Upper lobe of left lung (tissue), 6 donors: ENCODE measurements around the gene SARNP. TPM values are rescaled to one million over a fixed set of nuclear protein-coding genes. Genes with fewer than 3 reads are reported as not detected.
"Not testable (repeated sequence)": the region's sequence is repeated elsewhere in the genome, so short reads cannot be mapped to it uniquely, and the experiment has no call there.

ENCODE experiments used
- ATAC-seq, 2 donors: fragments of 200-7000 bp; cut with Tn5 transposase; one replicate each; pipeline ENCODE4 v1.9.1; 2022; ENCODE audit warnings: mild to moderate bottlenecking in 2 of 2, moderate library complexity in 2 of 2; ENCODE audit not compliant: low FRiP score in 2 of 2
- DNase-seq, 2 donors: peaks; one replicate each; pipeline ENCODE4 v3.0.0-alpha.2; 2019 to 2020
- H3K27ac ChIP-seq, 4 donors: fragments of 200-600 bp; sonication (generic); one replicate each; pipeline ENCODE4 v1.5.1; 2016 to 2019
- H3K27me3 ChIP-seq, 4 donors: fragments of 200-600 bp; sonication (generic); one replicate each; pipeline ENCODE4 v1.5.1; 2017 to 2019
- H3K36me3 ChIP-seq, 4 donors: fragments of 200-600 bp; sonication (generic); one replicate each; pipeline ENCODE4 v1.5.1; 2016 to 2019
- H3K4me1 ChIP-seq, 4 donors: fragments of 200-600 bp; sonication (generic); one replicate each; pipeline ENCODE4 v1.5.1; 2018 to 2019
- H3K4me3 ChIP-seq, 4 donors: fragments of 200-600 bp; sonication (generic); one replicate each; pipeline ENCODE4 v1.5.1; 2017 to 2019; ENCODE audit warnings: mild to moderate bottlenecking in 2 of 4, moderate library complexity in 1 of 4
- H3K9me3 ChIP-seq, 4 donors: fragments of 200-600 bp; sonication (generic); one replicate each; pipeline ENCODE4 v1.5.1; 2018 to 2019
- EP300 ChIP-seq, 4 donors: sonication (generic); formaldehyde crosslinking; IDR thresholded peaks; one replicate each; pipeline ENCODE4 v1.5.1; 2017; ENCODE audit warnings: antibody characterized with exemption in 4 of 4, control low read depth in 2 of 4
- POLR2A ChIP-seq, 4 donors: fragments of 450-650 bp; IDR thresholded peaks; one replicate each; pipeline ENCODE4 v1.5.1; 2016 to 2017; ENCODE audit warnings: antibody characterized with exemption in 4 of 4, mild to moderate bottlenecking in 2 of 4
- POLR2AphosphoS5 ChIP-seq, 2 donors: sonication (generic); formaldehyde crosslinking; IDR thresholded peaks; one replicate each; pipeline ENCODE4 v1.5.1; 2017; ENCODE audit warnings: antibody characterized with exemption in 2 of 2
- WGBS, 2 donors: methylation state at CpG; one replicate each; pipeline ENCODE4 v1.1.5; 2017 to 2018; 5-methylcytosine and 5-hydroxymethylcytosine counted together
- total RNA-seq, 6 donors: library from RNA; depleted of rRNA in 4 of 6; stranded (reverse); fragments of >200 nt in 4 of 6; gene quantifications; one replicate each; pipeline versions ENCODE4 v1.1.0 to v1.2.1, GENCODE V29; 2016 to 2021
- TF ChIP-seq, protein P1 (sequence below), 6 experiments: fragments of 450-650 bp in 4 of 6; fragments of 200-600 bp in 2 of 6; sonication (generic) in 2 of 6; IDR thresholded peaks; one replicate each; pipeline ENCODE4 v1.5.1; 2016 to 2019; ENCODE audit warnings: antibody characterized with exemption in 6 of 6
- donor health status: DM: no; HTN: no; CAD: no; lungs with moderate emphysema.
- donor health status: DM: no; HTN: yes; CAD: no; lungs with severe emphysema.

The SARNP gene
- total RNA-seq, 6 donors from 2014 or later = 39.1 to 69.3 (median 54.9) TPM

DNA sequence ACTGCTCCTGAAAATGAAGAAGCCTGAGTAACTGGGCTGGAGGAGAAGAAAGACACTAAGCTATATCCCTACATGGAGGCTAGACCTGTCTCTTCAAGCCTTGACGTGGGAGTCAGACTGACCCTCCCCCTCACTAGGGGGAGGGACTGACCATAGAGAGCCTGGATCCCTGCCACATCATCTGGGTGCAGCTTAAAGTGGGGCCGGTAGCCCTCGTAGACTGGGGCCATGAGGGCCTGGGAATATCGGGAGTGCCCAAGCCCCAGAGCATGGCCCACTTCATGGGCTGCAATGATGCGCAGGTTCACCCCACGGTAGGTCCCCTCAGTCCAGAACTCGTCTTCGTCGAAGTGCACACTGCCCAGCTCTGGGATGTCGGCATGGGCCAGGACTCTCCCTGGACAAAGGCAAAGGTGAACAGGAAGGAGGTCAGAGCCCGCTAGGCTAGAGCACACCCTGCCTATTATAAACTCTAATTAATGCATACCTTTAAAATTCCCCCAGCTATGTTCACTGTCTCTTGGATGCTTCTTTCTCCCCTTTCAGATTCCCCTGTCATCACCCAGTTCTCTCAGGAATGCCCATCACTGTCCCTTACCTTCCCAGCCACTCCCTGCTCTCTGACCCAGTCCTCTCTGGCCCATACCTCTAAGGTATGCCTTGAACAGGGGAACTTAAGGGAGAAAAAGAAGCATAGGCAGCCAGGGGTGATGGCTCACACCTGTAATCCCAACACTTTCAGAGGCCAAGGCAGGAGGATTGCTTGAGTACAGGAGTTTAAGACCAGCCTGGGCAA lies 22.0 kb upstream of the SARNP start:
- WGBS, 2 donors = 81 to 88% methylated on average over 6 to 11 of the region's 11 CpGs
- DNase-seq (no peak), ATAC-seq (peak in 1 of 2 donors; percentile 1)
- no peak for TF ChIP-seq POLR2AphosphoS5 (IDR thresholded peaks at IDR 0.05)
- TF ChIP-seq, protein P1, sequence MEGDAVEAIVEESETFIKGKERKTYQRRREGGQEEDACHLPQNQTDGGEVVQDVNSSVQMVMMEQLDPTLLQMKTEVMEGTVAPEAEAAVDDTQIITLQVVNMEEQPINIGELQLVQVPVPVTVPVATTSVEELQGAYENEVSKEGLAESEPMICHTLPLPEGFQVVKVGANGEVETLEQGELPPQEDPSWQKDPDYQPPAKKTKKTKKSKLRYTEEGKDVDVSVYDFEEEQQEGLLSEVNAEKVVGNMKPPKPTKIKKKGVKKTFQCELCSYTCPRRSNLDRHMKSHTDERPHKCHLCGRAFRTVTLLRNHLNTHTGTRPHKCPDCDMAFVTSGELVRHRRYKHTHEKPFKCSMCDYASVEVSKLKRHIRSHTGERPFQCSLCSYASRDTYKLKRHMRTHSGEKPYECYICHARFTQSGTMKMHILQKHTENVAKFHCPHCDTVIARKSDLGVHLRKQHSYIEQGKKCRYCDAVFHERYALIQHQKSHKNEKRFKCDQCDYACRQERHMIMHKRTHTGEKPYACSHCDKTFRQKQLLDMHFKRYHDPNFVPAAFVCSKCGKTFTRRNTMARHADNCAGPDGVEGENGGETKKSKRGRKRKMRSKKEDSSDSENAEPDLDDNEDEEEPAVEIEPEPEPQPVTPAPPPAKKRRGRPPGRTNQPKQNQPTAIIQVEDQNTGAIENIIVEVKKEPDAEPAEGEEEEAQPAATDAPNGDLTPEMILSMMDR (IDR thresholded peaks at IDR 0.05) = no peak
- no peak for TF ChIP-seq EP300 (IDR thresholded peaks at IDR 0.05)
- TF ChIP-seq POLR2A (IDR thresholded peaks at IDR 0.05) = no peak
- Histone ChIP-seq H3K9me3 (no peaks in the 10 kb centered on the region), H3K4me3 (peak overlapping the region in 1 of 4 donors; percentile 6), H3K27ac (no peak overlapping the region), H3K4me1 (peaks cover 0 to 4% (median 0%) of the 10 kb centered on the region in 4 donors), H3K27me3 (no peaks in the 10 kb centered on the region), H3K36me3 (peaks cover 0 to 16% (median 7%) of the 10 kb centered on the region in 4 donors)

DNA sequence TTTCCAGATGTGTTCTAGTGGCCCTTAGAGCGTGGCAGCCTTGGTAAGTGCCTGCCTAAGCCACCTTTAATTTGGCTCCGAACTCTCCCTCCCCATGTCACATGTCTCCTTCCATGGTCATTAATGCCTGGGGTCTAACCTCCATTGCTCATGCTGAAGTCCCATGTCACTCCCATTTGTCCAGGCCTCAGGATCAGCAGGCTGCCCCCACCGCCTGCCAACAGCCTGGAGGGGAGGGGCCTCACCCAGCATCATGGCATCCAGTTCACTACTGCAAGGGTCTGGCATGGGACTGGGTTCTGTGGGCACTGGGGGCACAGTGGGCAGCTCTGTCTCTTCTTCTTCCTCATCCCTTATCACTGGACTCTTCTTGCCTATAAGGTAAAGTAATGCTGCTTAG lies 20.8 kb upstream of the SARNP start:
- DNase-seq (no peak), ATAC-seq (no peak)
- peaks cover 0 to 4% (median 0%) of the 10 kb centered on the region in 4 donors for H3K4me1 ChIP-seq
- H3K36me3 ChIP-seq = peaks cover 0 to 17% (median 7%) of the 10 kb centered on the region in 4 donors
- no peaks in the 10 kb centered on the region for H3K27me3 ChIP-seq
- 86 to 97% methylated on average over 3 of the region's 3 CpGs for WGBS, 2 donors
- H3K27ac ChIP-seq = no peak overlapping the region
- no peak overlapping the region for H3K4me3 ChIP-seq
- no peaks in the 10 kb centered on the region for H3K9me3 ChIP-seq
- TF ChIP-seq EP300 (IDR thresholded peaks at IDR 0.05) = no peak
- TF ChIP-seq POLR2A (IDR thresholded peaks at IDR 0.05) = no peak
- TF ChIP-seq POLR2AphosphoS5 (IDR thresholded peaks at IDR 0.05) = no peak
- TF ChIP-seq, protein P1 (IDR thresholded peaks at IDR 0.05) = no peak

DNA sequence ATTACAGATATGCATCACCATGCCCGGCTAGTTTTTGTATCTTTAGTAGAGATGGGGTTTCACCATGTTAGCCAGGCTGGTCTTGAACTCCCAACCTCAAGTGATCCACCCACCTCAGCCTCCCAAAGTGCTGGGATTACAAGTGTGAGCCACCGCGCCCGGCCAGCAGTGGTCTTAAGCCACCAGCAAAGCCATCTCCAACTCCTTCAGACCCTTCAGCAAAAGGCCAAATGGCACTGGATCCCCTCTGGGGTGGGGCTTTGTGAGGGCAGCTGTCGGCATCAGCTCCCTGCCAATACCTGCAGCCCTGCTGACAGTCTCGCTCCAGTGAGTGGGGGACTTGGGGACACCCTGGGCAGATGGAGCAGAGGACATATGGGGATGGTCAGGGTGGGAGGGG lies 16.9 kb upstream of the SARNP start:
- not testable (repeated sequence) for H3K9me3 ChIP-seq, H3K27ac ChIP-seq, H3K27me3 ChIP-seq, H3K4me3 ChIP-seq
- WGBS, 2 donors = 83 to 95% methylated on average over 4 to 5 of the region's 6 CpGs
- DNase-seq (peak in 1 of 2 donors; percentile 61), ATAC-seq (peak in 1 of 2 donors; percentile 1)
- H3K4me1 ChIP-seq = peaks cover 8 to 15% (median 14%) of the 10 kb centered on the region in 4 donors
- peaks cover 0 to 17% (median 7%) of the 10 kb centered on the region in 4 donors for H3K36me3 ChIP-seq

DNA sequence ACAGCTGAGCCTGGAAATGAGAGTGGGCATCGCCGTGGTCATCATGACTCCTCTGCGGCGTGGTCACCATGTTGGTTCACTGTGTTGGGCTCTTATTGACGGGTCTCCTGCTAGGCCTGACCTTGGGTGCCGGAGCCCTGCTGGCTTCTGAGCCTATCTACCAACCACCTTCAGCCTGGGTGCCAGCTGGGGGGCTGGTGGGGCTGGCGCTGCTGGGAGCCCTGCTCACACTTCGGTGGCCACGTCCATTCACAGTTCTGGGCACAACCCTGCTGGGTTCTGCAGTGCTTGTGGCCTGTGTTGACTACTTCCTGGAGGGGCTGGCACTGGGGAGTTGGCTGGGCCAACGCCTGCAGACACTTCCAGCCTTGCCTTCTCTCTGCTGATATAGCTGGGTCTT lies 15.5 kb upstream of the SARNP start:
- peaks cover 18 to 25% (median 23%) of the 10 kb centered on the region in 4 donors for H3K4me1 ChIP-seq
- ATAC-seq (no peak), DNase-seq (peak in 1 of 2 donors; percentile 74)
- no peaks in the 10 kb centered on the region for H3K27me3 ChIP-seq
- peaks cover 0 to 15% (median 7%) of the 10 kb centered on the region in 4 donors for H3K36me3 ChIP-seq
- no peak overlapping the region for H3K4me3 ChIP-seq
- H3K9me3 ChIP-seq = no peaks in the 10 kb centered on the region
- TF ChIP-seq POLR2AphosphoS5 (IDR thresholded peaks at IDR 0.05) (no peak), POLR2A (IDR thresholded peaks at IDR 0.05) (no peak), EP300 (IDR thresholded peaks at IDR 0.05) (no peak)
- TF ChIP-seq, protein P1 (IDR thresholded peaks at IDR 0.05) = no peak
- WGBS, 2 donors = 89 to 90% methylated on average over 3 to 10 of the region's 10 CpGs
- no peak overlapping the region for H3K27ac ChIP-seq

DNA sequence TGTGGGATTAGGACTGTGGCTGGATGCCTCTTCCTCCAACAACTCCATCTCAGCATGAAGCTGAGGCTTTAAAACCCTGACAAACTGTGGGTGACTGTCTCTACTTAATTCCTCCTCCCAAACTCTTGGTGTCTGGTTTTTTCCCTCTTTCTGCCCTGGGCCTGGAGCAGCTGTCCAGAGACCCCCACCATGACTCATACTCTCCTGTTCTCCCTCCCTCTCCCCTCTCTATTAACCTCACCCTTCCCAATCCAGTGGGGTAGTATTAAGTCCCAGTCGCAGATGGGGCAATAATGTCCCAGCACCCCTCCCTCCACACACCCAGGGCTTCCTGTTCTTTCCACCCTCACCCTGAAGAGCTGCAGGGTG lies 13.9 kb upstream of the SARNP start:
- H3K4me3 ChIP-seq = peak overlapping the region; percentile 75 to 89 (median 82)
- H3K27ac ChIP-seq = peak overlapping the region; percentile 90 to 97 (median 94)
- H3K9me3 ChIP-seq = no peaks in the 10 kb centered on the region
- H3K36me3 ChIP-seq = peaks cover 0 to 15% (median 6%) of the 10 kb centered on the region in 4 donors
- DNase-seq = no peak
- H3K4me1 ChIP-seq = peaks cover 33 to 41% (median 39%) of the 10 kb centered on the region in 4 donors
- peak in 1 of 2 donors; percentile 7 for ATAC-seq
- TF ChIP-seq POLR2AphosphoS5 (IDR thresholded peaks at IDR 0.05) (no peak), EP300 (IDR thresholded peaks at IDR 0.05) (no peak), POLR2A (IDR thresholded peaks at IDR 0.05) (peak in 1 of 4 donors; percentile 38)
- H3K27me3 ChIP-seq = no peaks in the 10 kb centered on the region
- WGBS, 2 donors = 17 to 27% methylated on average over 1 of the region's 1 CpG
